ENCODE results near the gene CNOT8. TPM values are rescaled to one million over a fixed set of nuclear protein-coding genes. Genes with fewer than 3 reads are reported as not detected.

The CNOT8 gene
- total RNA-seq, 1 experiment from 2014 or later: 45.6 TPM

DNA sequence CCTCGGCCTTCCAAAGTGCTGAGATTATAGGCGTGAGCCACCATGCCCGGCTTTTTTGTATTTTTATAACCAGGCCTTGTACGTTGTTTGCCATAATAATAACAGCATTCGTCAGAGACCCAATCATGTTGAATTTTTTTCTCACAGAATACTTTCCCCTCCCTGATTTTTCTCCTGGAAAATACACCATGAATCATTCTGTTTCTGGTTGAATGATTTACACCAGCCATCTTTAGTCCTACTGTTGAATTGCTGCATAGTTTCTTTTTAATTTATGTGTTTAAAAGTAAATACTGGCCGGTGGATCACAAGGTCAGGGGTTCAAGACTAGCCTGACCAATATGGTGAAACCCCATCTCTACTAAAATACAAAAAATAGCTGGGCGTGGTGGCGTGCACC lies 3.5 kb downstream of the CNOT8 start:
- Histone ChIP-seq H3K9ac (ENCODE audit: extremely low read depth, insufficient read length, low read length) (no peak overlapping the region), H2BK5ac (ENCODE audit: insufficient read length, low read length) (no peak overlapping the region), H3K23me2 (ENCODE audit: insufficient read length, low read depth, low read length, poor library complexity, severe bottlenecking) (peaks cover 18% of the 10 kb centered on the region), H2AFZ (ENCODE audit: low read length) (no peak overlapping the region), H2AK5ac (ENCODE audit: insufficient read length, low read length) (no peak overlapping the region), H4K91ac (ENCODE audit: insufficient read length, low read depth, low read length) (no peak overlapping the region), H3K4me2 (ENCODE audit: insufficient read depth, insufficient read length, low read length) (no peak overlapping the region), H2BK12ac (ENCODE audit: insufficient read length, low read depth, low read length) (no peak overlapping the region), H3K9me3 (ENCODE audit: control insufficient read depth, low read depth, low read length) (no peaks in the 10 kb centered on the region), H3K79me2 (ENCODE audit: insufficient read depth, low read length) (peaks cover 29% of the 10 kb centered on the region), H2BK20ac (ENCODE audit: low read depth, low read length, poor library complexity, severe bottlenecking) (no peak overlapping the region), H4K5ac (ENCODE audit: insufficient read length, low read depth, low read length) (no peak overlapping the region), H4K20me1 (ENCODE audit: control insufficient read depth, insufficient read depth, insufficient read length) (no peaks in the 10 kb centered on the region), H3T11ph (ENCODE audit: low read length) (no peak overlapping the region), H3K23ac (ENCODE audit: insufficient read length, low read depth, low read length) (no peak overlapping the region), H3K4me1 (ENCODE audit: insufficient read depth, low read length) (peaks cover 9% of the 10 kb centered on the region), H3K79me1 (ENCODE audit: insufficient read depth, low read depth, low read length, poor library complexity, severe bottlenecking) (peaks cover 5% of the 10 kb centered on the region), H4K8ac (replicated peaks; ENCODE audit: insufficient read length, low read depth, low read length) (no peak overlapping the region), H2BK15ac (ENCODE audit: low read depth, low read length) (no peak overlapping the region), H3K14ac (ENCODE audit: insufficient read depth, low read length) (no peak overlapping the region), H3K18ac (ENCODE audit: insufficient read length, low read depth, low read length) (no peak overlapping the region), H3K56ac (ENCODE audit: insufficient read length, low read depth, low read length) (no peak overlapping the region), H2BK120ac (ENCODE audit: low read depth, low read length, poor library complexity, severe bottlenecking) (no peak overlapping the region), H3K4ac (ENCODE audit: low read depth, low read length) (no peak overlapping the region), H3K27me3 (ENCODE audit: insufficient read depth, low read length) (no peaks in the 10 kb centered on the region), H3K27ac (ENCODE audit: insufficient read length, low read depth, low read length) (no peak overlapping the region)
- Mint-ChIP-seq H3K4me1 (peaks cover 22 to 24% of the 10 kb centered on the region in 2 experiments), H3K36me3 (ENCODE audit: insufficient read depth in 1 of 3, low read depth in 3 of 3) (peaks cover 26 to 41% (median 40%) of the 10 kb centered on the region in 3 experiments), H3K4me3 (no peak overlapping the region), H3K9me3 (no peaks in the 10 kb centered on the region), H3K27me3 (ENCODE audit: low read depth) (no peaks in the 10 kb centered on the region; the same call in 1 of the 2 replicates), H3K27ac (peak overlapping the region in 1 of 3 experiments; percentile 35; a peak in 1 of 7 replicates)
- no CpG with 5 or more reads among the region's 8 CpGs for WGBS (ENCODE audit: extremely low coverage, insufficient read length, low lambda C conversion rate)
- TF ChIP-seq, protein P1, sequence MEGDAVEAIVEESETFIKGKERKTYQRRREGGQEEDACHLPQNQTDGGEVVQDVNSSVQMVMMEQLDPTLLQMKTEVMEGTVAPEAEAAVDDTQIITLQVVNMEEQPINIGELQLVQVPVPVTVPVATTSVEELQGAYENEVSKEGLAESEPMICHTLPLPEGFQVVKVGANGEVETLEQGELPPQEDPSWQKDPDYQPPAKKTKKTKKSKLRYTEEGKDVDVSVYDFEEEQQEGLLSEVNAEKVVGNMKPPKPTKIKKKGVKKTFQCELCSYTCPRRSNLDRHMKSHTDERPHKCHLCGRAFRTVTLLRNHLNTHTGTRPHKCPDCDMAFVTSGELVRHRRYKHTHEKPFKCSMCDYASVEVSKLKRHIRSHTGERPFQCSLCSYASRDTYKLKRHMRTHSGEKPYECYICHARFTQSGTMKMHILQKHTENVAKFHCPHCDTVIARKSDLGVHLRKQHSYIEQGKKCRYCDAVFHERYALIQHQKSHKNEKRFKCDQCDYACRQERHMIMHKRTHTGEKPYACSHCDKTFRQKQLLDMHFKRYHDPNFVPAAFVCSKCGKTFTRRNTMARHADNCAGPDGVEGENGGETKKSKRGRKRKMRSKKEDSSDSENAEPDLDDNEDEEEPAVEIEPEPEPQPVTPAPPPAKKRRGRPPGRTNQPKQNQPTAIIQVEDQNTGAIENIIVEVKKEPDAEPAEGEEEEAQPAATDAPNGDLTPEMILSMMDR (conservative IDR thresholded peaks at IDR 0.05): no peak
- DNase-seq: no peak
